HG03575 (cell line): ENCODE measurements around the gene RAB31.
"Not testable (repeated sequence)": the region's sequence is repeated elsewhere in the genome, so short reads cannot be mapped to it uniquely, and the experiment has no call there.

Experiments
- ATAC-seq: cut with Tn5 transposase; IDR thresholded peaks from one replicate; pipeline ENCODE4 v1.9.1; 2021; ENCODE audit not compliant: unreplicated experiment, insufficient number of reproducible peaks, low FRiP score; ENCODE audit errors: extremely low read depth

RAB31 gene

GRCh38 chr18:9884532-9885140 is 176.5 kb downstream of the RAB31 start:
- no peak for ATAC-seq

- no peak for ATAC-seq
These were observed 177.3 kb downstream of the RAB31 start, which contains the start of gene TXNDC2 for GRCh38 chr18:9885170-9886004. TSS of gene TXNDC2 (plus strand) at chr18:9885973. CDS start at chr18:9886681, 708 bp downstream.

GRCh38 chr18:9886005-9886348 is 177.9 kb downstream of the RAB31 start:
- no peak for ATAC-seq

- no peak for ATAC-seq
These were observed 179.9 kb downstream of the RAB31 start for GRCh38 chr18:9887992-9888391.

- no peak for ATAC-seq
These were observed 182.1 kb downstream of the RAB31 start for GRCh38 chr18:9890196-9890595.

GRCh38 chr18:9890957-9891356 is 182.9 kb downstream of the RAB31 start:
- no peak for ATAC-seq

- ATAC-seq: not testable (repeated sequence)
These were observed 183.4 kb downstream of the RAB31 start for GRCh38 chr18:9891515-9891914.

GRCh38 chr18:9894454-9895068 is 186.5 kb downstream of the RAB31 start:
- no peak for ATAC-seq

GRCh38 chr18:9897129-9897528 is 189.0 kb downstream of the RAB31 start:
- no peak for ATAC-seq

- ATAC-seq: not testable (repeated sequence)
These were observed 189.7 kb downstream of the RAB31 start for GRCh38 chr18:9897787-9898291.

- no peak for ATAC-seq
These were observed 190.9 kb downstream of the RAB31 start for GRCh38 chr18:9898792-9899549.

- ATAC-seq: not testable (repeated sequence)
These were observed 191.4 kb downstream of the RAB31 start for GRCh38 chr18:9899550-9899930.

GRCh38 chr18:9900699-9901098 is 192.6 kb downstream of the RAB31 start:
- ATAC-seq: no peak

GRCh38 chr18:9901377-9901776 is 193.3 kb downstream of the RAB31 start:
- ATAC-seq: no peak

GRCh38 chr18:9902264-9902663 is 194.2 kb downstream of the RAB31 start:
- not testable (repeated sequence) for ATAC-seq

- no peak for ATAC-seq
These were observed 194.7 kb downstream of the RAB31 start for GRCh38 chr18:9902832-9903231.

GRCh38 chr18:9905401-9905922 is 197.4 kb downstream of the RAB31 start:
- no peak for ATAC-seq

- ATAC-seq: no peak
These were observed 198.4 kb downstream of the RAB31 start for GRCh38 chr18:9906481-9906880.

- ATAC-seq: no peak
These were observed 199.8 kb downstream of the RAB31 start for GRCh38 chr18:9907867-9908266.
